K562 (cell line): ENCODE results near the gene FIBP. TPM values are rescaled to one million over a fixed set of nuclear protein-coding genes. Genes with fewer than 3 reads are reported as not detected.

Source experiments
- CBFA2T3 ChIP-seq: fragments of 450-650 bp; IDR thresholded peaks from 2 replicates; pipeline ENCODE4 v1.6.1; 2017
- ERF ChIP-seq: fragments of 450-650 bp; formaldehyde crosslinking; IDR thresholded peaks from 2 replicates; pipeline ENCODE4 v1.4.0; 2020; ENCODE audit warnings: mild to moderate bottlenecking, mixed read lengths
- KDM5B ChIP-seq: fragments of 200-600 bp; sonication (generic); IDR thresholded peaks from 2 replicates; pipeline ENCODE4 v1.6.1; 2012; ENCODE audit warnings: low read depth, mild to moderate bottlenecking, moderate library complexity, low read length, control low read depth, inconsistent platforms; ENCODE audit not compliant: insufficient replicate concordance
- SNAPC5 ChIP-seq: fragments of 250-450 bp; sonication (Bioruptor Pico); IDR thresholded peaks from 2 replicates; pipeline ENCODE4 v1.8.0; 2021; ENCODE audit warnings: moderate library complexity, mild to moderate bottlenecking, inconsistent platforms
- TEAD1 ChIP-seq, 2 experiments: fragments of 450-650 bp in 1 of 2; sonication (generic) in 1 of 2; formaldehyde crosslinking; IDR thresholded peaks; 2 replicates each; pipeline versions ENCODE4 v1.4.0 to v1.8.0; 2020 to 2022; ENCODE audit warnings: mild to moderate bottlenecking in 2 of 2, missing genetic modification reagents in 1 of 2
- TFAP4 ChIP-seq: sonication (generic); formaldehyde crosslinking; IDR thresholded peaks from 2 replicates; pipeline ENCODE4 v1.8.0; 2022; ENCODE audit warnings: missing genetic modification reagents, mild to moderate bottlenecking, moderate library complexity, borderline replicate concordance
- ZBTB1 ChIP-seq: sonication (generic); formaldehyde crosslinking; IDR thresholded peaks from 2 replicates; pipeline ENCODE4 v1.8.1; 2023; ENCODE audit warnings: missing genetic modification reagents, low read depth, mild to moderate bottlenecking, borderline replicate concordance
- ZBTB2 ChIP-seq: fragments of 450-650 bp; IDR thresholded peaks from 2 replicates; pipeline ENCODE4 v1.6.1; 2016; ENCODE audit warnings: antibody characterized with exemption
- ZBTB40 ChIP-seq, 2 experiments: fragments of 450-650 bp in 1 of 2; sonication (generic) in 1 of 2; formaldehyde crosslinking in 1 of 2; IDR thresholded peaks; 2 replicates each; pipeline versions ENCODE4 v1.7.1 to v1.9.0; 2016 to 2022; ENCODE audit warnings: inconsistent platforms in 1 of 2, mild to moderate bottlenecking in 1 of 2, missing genetic modification reagents in 1 of 2
- polyA plus RNA-seq, 8 experiments: library from polyadenylated mRNA; depleted of rRNA in 4 of 8; stranded (reverse) in 5 of 8; unstranded in 3 of 8; fragments of >200 nt; fragmentation: Nextera tagmentation in 2 of 8; fragmentation: Illumina TruSeq in 1 of 8; extraction: Ambion mirVana in 2 of 8; extraction: Trizol in 1 of 8; gene quantifications; 2 replicates each; pipeline versions ENCODE4 v1.2.1 to v1.2.3, GENCODE V29; 2011 to 2014; ENCODE audit warnings: inconsistent platforms in 1 of 8, missing spikeins in 1 of 8
- total RNA-seq, 7 experiments: library from RNA; depleted of rRNA in 6 of 7; stranded (reverse); fragments of >200 nt in 6 of 7; fragmentation: Illumina TruSeq in 2 of 7; extraction: Trizol in 2 of 7; gene quantifications; 2 replicates each; pipeline versions ENCODE4 v1.2.1 to v1.2.3, GENCODE V29; 2011 to 2021; ENCODE audit warnings: low replicate concordance in 1 of 7

The FIBP gene
- total and polyA plus RNA-seq, 9 of the 15 experiments (the other 6 are each of a cell fraction or from before 2014, with no cell fraction given), result 41.2 to 79.2 (median 48.6) TPM

GRCh38 chr11:65927904-65928397 lies 39.7 kb upstream of the FIBP start (continued):
- TF ChIP-seq ZBTB40 (IDR thresholded peaks at IDR 0.05) (peak; percentile 43; the same call in 1 of the 2 replicates), ZBTB40 (CRISPR knock-in tag; IDR thresholded peaks at IDR 0.05) (no peak), KDM5B (no peak), SNAPC5 (no peak), TEAD1 (CRISPR knock-in tag; IDR thresholded peaks at IDR 0.05) (peak in 1 of 2 experiments; percentile 34; a peak in 1 of 4 replicates), ZBTB2 (peak; percentile 19; the same call in 1 of the 2 replicates), ERF (0 out of 2 replicates have a peak, but pooled peaks have one; percentile 68), ZBTB1 (CRISPR knock-in tag) (no peak), TFAP4 (CRISPR knock-in tag) (peak; percentile 22; the same call in 1 of the 2 replicates), CBFA2T3 (peak; percentile 46)
